ENCODE measurements around the gene ARHGAP28. TPM values are rescaled to one million over a fixed set of nuclear protein-coding genes. Genes with fewer than 3 reads are reported as not detected.

Gene ARHGAP28
- total RNA-seq, 1 experiment from 2014 or later = not detected

- H3K36me3 ChIP-seq (ENCODE audit: insufficient read depth, low read length, poor library complexity, severe bottlenecking) = no peaks in the 10 kb centered on the region
- H3K9me3 ChIP-seq (ENCODE audit: low read depth, low read length, poor library complexity, severe bottlenecking) = peaks cover 36% of the 10 kb centered on the region
- ChIA-PET CTCF (no interaction called here), POLR2A (ENCODE audit: low non-redundant PET) (no interaction called here)
- no peak overlapping the region for H3K27ac ChIP-seq (ENCODE audit: low read depth, low read length, poor library complexity, severe bottlenecking)
- DNase-seq (ENCODE audit: low spot score) = no peak
- intact Hi-C loops (cut with micrococcal nuclease; ENCODE audit: unreplicated experiment) = no loop called here
- BruUV-seq (replicated peaks) = no TSS peak
- no peak overlapping the region for H3K4me3 ChIP-seq (ENCODE audit: low read depth, low read length, poor library complexity, severe bottlenecking)
- TF ChIP-seq CTCF (conservative IDR thresholded peaks at IDR 0.05; ENCODE audit: low read depth, low read length) = no peak
- TF ChIP-seq EZH2 (IDR thresholded peaks at IDR 0.05; ENCODE audit: borderline replicate concordance, low read depth, low read length, poor library complexity, severe bottlenecking) = no peak
- no peaks in the 10 kb centered on the region for H3K4me1 ChIP-seq (ENCODE audit: insufficient read depth, low read length, poor library complexity, severe bottlenecking)
- no peaks in the 10 kb centered on the region for H3K27me3 ChIP-seq (replicated peaks; ENCODE audit: insufficient read depth, low read depth, low read length, poor library complexity)
Measured at GRCh38 chr18:6851480-6851879, 122.0 kb downstream of the ARHGAP28 start.

- ChIA-PET POLR2A (ENCODE audit: low non-redundant PET) (no interaction called here), CTCF (no interaction called here)
- no peak for DNase-seq (ENCODE audit: low spot score)
- H3K4me1 ChIP-seq (ENCODE audit: insufficient read depth, low read length, poor library complexity, severe bottlenecking) = no peaks in the 10 kb centered on the region
- no peak for TF ChIP-seq EZH2 (IDR thresholded peaks at IDR 0.05; ENCODE audit: borderline replicate concordance, low read depth, low read length, poor library complexity, severe bottlenecking)
- no peak for TF ChIP-seq CTCF (conservative IDR thresholded peaks at IDR 0.05; ENCODE audit: low read depth, low read length)
- BruUV-seq (replicated peaks) = no TSS peak
- no peaks in the 10 kb centered on the region for H3K36me3 ChIP-seq (ENCODE audit: insufficient read depth, low read length, poor library complexity, severe bottlenecking)
- no peaks in the 10 kb centered on the region for H3K27me3 ChIP-seq (replicated peaks; ENCODE audit: insufficient read depth, low read depth, low read length, poor library complexity)
- no peak overlapping the region for H3K27ac ChIP-seq (ENCODE audit: low read depth, low read length, poor library complexity, severe bottlenecking)
- H3K9me3 ChIP-seq (ENCODE audit: low read depth, low read length, poor library complexity, severe bottlenecking) = peaks cover 32% of the 10 kb centered on the region
- H3K4me3 ChIP-seq (ENCODE audit: low read depth, low read length, poor library complexity, severe bottlenecking) = no peak overlapping the region
- intact Hi-C loops (cut with micrococcal nuclease; ENCODE audit: unreplicated experiment) = no loop called here
Measured at GRCh38 chr18:6854811-6855210, 125.3 kb downstream of the ARHGAP28 start.

- TF ChIP-seq EZH2 (IDR thresholded peaks at IDR 0.05; ENCODE audit: borderline replicate concordance, low read depth, low read length, poor library complexity, severe bottlenecking) = no peak
- TF ChIP-seq CTCF (conservative IDR thresholded peaks at IDR 0.05; ENCODE audit: low read depth, low read length) = no peak
- H3K36me3 ChIP-seq (ENCODE audit: insufficient read depth, low read length, poor library complexity, severe bottlenecking) = no peaks in the 10 kb centered on the region
- POLR2A ChIA-PET (ENCODE audit: low non-redundant PET) = no interaction called here
- H3K9me3 ChIP-seq (ENCODE audit: low read depth, low read length, poor library complexity, severe bottlenecking) = peaks cover 38% of the 10 kb centered on the region
- no peaks in the 10 kb centered on the region for H3K4me1 ChIP-seq (ENCODE audit: insufficient read depth, low read length, poor library complexity, severe bottlenecking)
- BruUV-seq (replicated peaks) = no TSS peak
- intact Hi-C loops (cut with micrococcal nuclease; ENCODE audit: unreplicated experiment) = no loop called here
- CTCF ChIA-PET = no interaction called here
- H3K27me3 ChIP-seq (replicated peaks; ENCODE audit: insufficient read depth, low read depth, low read length, poor library complexity) = no peaks in the 10 kb centered on the region
- H3K27ac ChIP-seq (ENCODE audit: low read depth, low read length, poor library complexity, severe bottlenecking) = no peak overlapping the region
- no peak for DNase-seq (ENCODE audit: low spot score)
- no peak overlapping the region for H3K4me3 ChIP-seq (ENCODE audit: low read depth, low read length, poor library complexity, severe bottlenecking)
Measured at GRCh38 chr18:6855767-6856166, 126.3 kb downstream of the ARHGAP28 start.

Measured in A673 (cell line).